ENCODE results near the gene CPLANE1. TPM values are rescaled to one million over a fixed set of nuclear protein-coding genes. Genes with fewer than 3 reads are reported as not detected.
A peak's percentile ranks its signal among the peaks of the same experiment; 100 is the strongest.

CPLANE1 gene
- total RNA-seq, 4 donors from 2014 or later, result 18.2 to 41.2 (median 26.4) TPM

DNA sequence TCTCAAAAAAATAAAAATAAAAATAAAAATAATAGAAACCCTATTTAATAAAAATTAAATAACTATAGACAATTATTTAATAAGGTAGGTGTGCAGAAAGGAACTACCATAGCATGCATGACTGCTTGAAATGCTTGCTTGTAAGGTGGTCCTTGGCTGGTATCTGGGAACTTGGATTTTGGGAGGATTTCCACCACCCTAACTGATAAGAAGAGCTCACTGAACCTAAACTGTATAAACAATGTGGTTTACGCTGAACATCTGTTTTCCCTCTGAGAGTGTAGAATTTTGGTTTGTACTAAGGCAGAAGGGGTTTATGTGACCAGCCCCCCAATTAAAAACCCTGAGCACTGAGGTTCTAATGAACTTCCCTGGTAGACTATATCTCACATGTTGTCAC is 31.2 kb downstream of the CPLANE1 start:
- Histone ChIP-seq H3K27ac (no peak overlapping the region), H3K36me3 (peaks cover 3 to 92% of the 10 kb centered on the region in 2 donors), H3K27me3 (no peaks in the 10 kb centered on the region), H3K9me3 (no peaks in the 10 kb centered on the region), H3K4me1 (no peaks in the 10 kb centered on the region), H3K4me3 (no peak overlapping the region)
- TF ChIP-seq POLR2A (IDR thresholded peaks at IDR 0.05) (no peak), POLR2AphosphoS5 (IDR thresholded peaks at IDR 0.05) (no peak), EP300 (IDR thresholded peaks at IDR 0.05) (no peak), CTCF (IDR thresholded peaks at IDR 0.05) (no peak)
- WGBS, 2 donors (ENCODE audit: low coverage in 1 of 2), result 90 to 100% methylated on average over 1 of the region's 1 CpG
- ATAC-seq, result no peak

GRCh38 chr5:37214550-37214949 is 34.6 kb downstream of the CPLANE1 start:
- peaks cover 0 to 85% of the 10 kb centered on the region in 2 donors for H3K36me3 ChIP-seq
- TF ChIP-seq POLR2A (IDR thresholded peaks at IDR 0.05) (no peak), POLR2AphosphoS5 (IDR thresholded peaks at IDR 0.05) (no peak), EP300 (IDR thresholded peaks at IDR 0.05) (no peak), CTCF (IDR thresholded peaks at IDR 0.05) (no peak)
- no peak overlapping the region for H3K27ac ChIP-seq
- ATAC-seq, result no peak
- no peaks in the 10 kb centered on the region for H3K9me3 ChIP-seq
- 21 to 69% methylated on average over 1 of the region's 1 CpG for WGBS, 2 donors (ENCODE audit: low coverage in 1 of 2)
- H3K27me3 ChIP-seq, result no peaks in the 10 kb centered on the region
- no peak overlapping the region for H3K4me3 ChIP-seq
- no peaks in the 10 kb centered on the region for H3K4me1 ChIP-seq

GRCh38 chr5:37212096-37212495 is 37.1 kb downstream of the CPLANE1 start:
- H3K9me3 ChIP-seq, result no peaks in the 10 kb centered on the region
- H3K27me3 ChIP-seq, result no peaks in the 10 kb centered on the region
- no peak overlapping the region for H3K27ac ChIP-seq
- H3K4me3 ChIP-seq, result no peak overlapping the region
- no peak for TF ChIP-seq EP300 (IDR thresholded peaks at IDR 0.05)
- TF ChIP-seq POLR2A (IDR thresholded peaks at IDR 0.05), result no peak
- no peak for TF ChIP-seq CTCF (IDR thresholded peaks at IDR 0.05)
- TF ChIP-seq POLR2AphosphoS5 (IDR thresholded peaks at IDR 0.05), result no peak
- WGBS, 2 donors (ENCODE audit: low coverage in 1 of 2), result 87 to 92% methylated on average over 3 of the region's 3 CpGs
- peaks cover 0 to 79% of the 10 kb centered on the region in 2 donors for H3K36me3 ChIP-seq
- H3K4me1 ChIP-seq, result no peaks in the 10 kb centered on the region
- ATAC-seq, result no peak

DNA sequence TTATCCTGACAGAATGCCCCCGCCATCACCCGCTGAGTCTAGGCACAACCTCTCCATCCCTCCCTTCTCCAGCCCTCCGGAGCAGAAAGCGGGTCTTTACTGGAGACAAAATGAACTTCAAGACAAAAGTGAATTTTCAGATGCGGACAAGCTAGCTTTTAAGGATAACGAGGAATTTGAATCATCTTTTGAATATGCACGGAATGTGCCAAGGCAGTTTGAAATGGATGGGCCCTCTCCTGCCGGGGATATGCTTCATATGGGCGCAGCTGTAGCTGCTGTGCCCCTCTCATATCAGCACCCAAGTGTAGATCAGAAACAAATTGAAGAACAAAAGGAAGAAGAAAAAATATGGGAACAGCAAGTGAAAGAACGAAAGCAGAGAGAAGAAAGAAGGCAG is 37.5 kb downstream of the CPLANE1 start:
- TF ChIP-seq CTCF (IDR thresholded peaks at IDR 0.05) (no peak), POLR2AphosphoS5 (IDR thresholded peaks at IDR 0.05) (no peak), EP300 (IDR thresholded peaks at IDR 0.05) (no peak), POLR2A (IDR thresholded peaks at IDR 0.05) (no peak)
- Histone ChIP-seq H3K36me3 (peaks cover 0 to 79% of the 10 kb centered on the region in 2 donors), H3K27me3 (no peaks in the 10 kb centered on the region), H3K9me3 (no peaks in the 10 kb centered on the region), H3K27ac (no peak overlapping the region), H3K4me3 (no peak overlapping the region), H3K4me1 (no peaks in the 10 kb centered on the region)
- ATAC-seq, result no peak
- 90 to 95% methylated on average over 4 to 10 of the region's 10 CpGs for WGBS, 2 donors (ENCODE audit: low coverage in 1 of 2)

DNA sequence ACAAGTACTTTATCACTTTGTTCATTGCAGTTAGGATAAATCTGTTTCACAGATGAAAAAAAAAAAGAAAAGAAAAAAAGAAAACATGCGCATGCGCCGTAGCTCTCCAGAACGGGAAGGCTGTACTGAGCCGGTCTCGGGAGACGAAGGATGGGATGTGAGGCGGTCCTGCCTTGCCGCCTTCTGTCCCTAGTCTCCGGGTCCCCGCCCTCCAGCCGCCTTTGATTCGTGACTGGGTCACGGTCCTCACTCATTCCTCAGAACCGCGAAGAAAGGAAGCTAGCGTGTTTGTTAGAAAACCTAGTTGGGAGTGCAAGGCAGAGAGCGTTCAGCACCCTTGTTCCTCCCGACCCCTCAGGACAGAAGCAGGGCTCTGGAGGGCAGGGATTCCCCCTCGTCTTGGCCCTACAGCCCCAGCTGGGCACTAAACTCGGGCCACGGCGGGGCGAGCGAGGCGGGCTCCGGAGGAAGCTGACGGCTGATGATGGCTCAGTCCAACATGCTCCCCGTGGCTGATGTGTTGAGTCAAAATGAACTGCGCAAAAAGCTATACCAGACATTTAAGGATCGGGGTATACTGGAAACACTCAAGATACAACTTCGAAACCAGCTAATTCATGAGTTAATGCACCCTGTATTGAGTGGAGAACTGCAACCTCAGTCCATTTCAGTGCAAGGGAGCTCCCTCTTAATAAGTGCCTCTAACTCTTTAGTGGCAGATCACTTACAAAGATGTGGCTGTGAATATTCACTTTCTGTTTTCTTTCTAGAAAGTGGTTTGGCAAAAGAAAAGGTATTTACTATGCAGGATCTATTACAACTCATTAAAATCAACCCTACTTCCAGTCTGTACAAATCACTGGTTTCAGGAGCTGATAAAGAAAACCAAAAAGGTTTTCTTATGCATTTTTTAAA is 40.0 kb downstream of the CPLANE1 start:
- H3K4me1 ChIP-seq, result no peaks in the 10 kb centered on the region
- no peaks in the 10 kb centered on the region for H3K27me3 ChIP-seq
- H3K36me3 ChIP-seq, result peaks cover 0 to 85% of the 10 kb centered on the region in 2 donors
- TF ChIP-seq POLR2AphosphoS5 (IDR thresholded peaks at IDR 0.05) (no peak), EP300 (IDR thresholded peaks at IDR 0.05) (no peak), POLR2A (IDR thresholded peaks at IDR 0.05) (no peak), CTCF (IDR thresholded peaks at IDR 0.05) (no peak)
- no peak for ATAC-seq
- H3K27ac ChIP-seq, result peak overlapping the region in 1 of 4 donors; percentile 32
- no peaks in the 10 kb centered on the region for H3K9me3 ChIP-seq
- peak overlapping the region in 1 of 2 donors; percentile 27 for H3K4me3 ChIP-seq
- 67 to 80% methylated on average over 18 to 26 of the region's 32 CpGs for WGBS, 2 donors (ENCODE audit: low coverage in 1 of 2)
